Measurements from ENCODE around the gene ADGRV1.

- TF ChIP-seq RAD21 (conservative IDR thresholded peaks at IDR 0.05), result no peak
- TF ChIP-seq EZH2 (IDR thresholded peaks at IDR 0.05; ENCODE audit: borderline replicate concordance, insufficient read depth, low read length, poor library complexity, severe bottlenecking), result no peak
- no peak for TF ChIP-seq CTCF (IDR thresholded peaks at IDR 0.05; ENCODE audit: poor library complexity, severe bottlenecking)
- TF ChIP-seq SMC3 (conservative IDR thresholded peaks at IDR 0.05; ENCODE audit: poor library complexity), result no peak
- TF ChIP-seq POLR2AphosphoS5 (IDR thresholded peaks at IDR 0.05), result no peak
- TF ChIP-seq EP300 (conservative IDR thresholded peaks at IDR 0.05; ENCODE audit: poor library complexity, severe bottlenecking), result no peak
- no peak for TF ChIP-seq TAF1 (IDR thresholded peaks at IDR 0.05; ENCODE audit: low read depth)
- TF ChIP-seq MXI1 (conservative IDR thresholded peaks at IDR 0.05; ENCODE audit: poor library complexity, severe bottlenecking), result no peak
- TF ChIP-seq REST (IDR thresholded peaks at IDR 0.05; ENCODE audit: borderline replicate concordance), result no peak
Observed at GRCh38 chr5:90941002-90941720, 382.6 kb downstream of the ADGRV1 start.

Measured in neural cell (in vitro differentiated cells).